K562 (cell line): ENCODE results near the gene VEGFA. TPM values are rescaled to one million over a fixed set of nuclear protein-coding genes. Genes with fewer than 3 reads are reported as not detected.

ENCODE experiments used
- ATF6 ChIP-seq: sonication (generic); formaldehyde crosslinking; IDR thresholded peaks from 2 replicates; pipeline ENCODE4 v1.4.0; 2020; ENCODE audit warnings: mild to moderate bottlenecking, missing genetic modification reagents
- BRF1 ChIP-seq: IDR thresholded peaks from 3 replicates; pipeline ENCODE4 v1.6.1; 2011; ENCODE audit warnings: borderline replicate concordance, mild to moderate bottlenecking; ENCODE audit not compliant: insufficient read length; ENCODE audit errors: extremely low read depth
- CXXC5 ChIP-seq: fragments of 250-450 bp; sonication (Bioruptor Pico); IDR thresholded peaks from 2 replicates; pipeline ENCODE4 v1.8.0; 2022; ENCODE audit warnings: inconsistent platforms, mild to moderate bottlenecking, moderate library complexity
- MTA1 ChIP-seq: fragments of 450-650 bp; IDR thresholded peaks from 2 replicates; pipeline ENCODE4 v1.6.1; 2017; ENCODE audit warnings: borderline replicate concordance
- NCOA1 ChIP-seq: fragments of 450-650 bp; IDR thresholded peaks from 2 replicates; pipeline ENCODE4 v1.6.1; 2016; ENCODE audit warnings: low read depth
- NFYB ChIP-seq: IDR thresholded peaks from 2 replicates; pipeline ENCODE4 v1.6.1; 2011; ENCODE audit warnings: mild to moderate bottlenecking, moderate library complexity; ENCODE audit not compliant: insufficient read length; ENCODE audit errors: extremely low read depth
- PHF20 ChIP-seq: fragments of 450-650 bp; IDR thresholded peaks from 2 replicates; pipeline ENCODE4 v1.6.1; 2018; ENCODE audit not compliant: partially characterized antibody
- POLR2AphosphoS2 ChIP-seq: IDR thresholded peaks from 2 replicates; pipeline ENCODE4 v1.6.1; 2012; ENCODE audit warnings: low read length, improper control_type of control experiment
- PRMT5 ChIP-seq: sonication (generic); formaldehyde crosslinking; IDR thresholded peaks from 2 replicates; pipeline ENCODE4 v1.5.0; 2020; ENCODE audit warnings: missing genetic modification reagents
- RBM22 ChIP-seq: fragments of 200-400 bp; formaldehyde crosslinking; IDR thresholded peaks from 2 replicates; pipeline ENCODE4 v1.6.1; 2018; ENCODE audit warnings: low read length, low read depth; ENCODE audit not compliant: poor library complexity, severe bottlenecking
- SMAD3 ChIP-seq: fragments of 450-650 bp; formaldehyde crosslinking; conservative IDR thresholded peaks from 2 replicates; pipeline ENCODE4 v1.4.0; 2020; ENCODE audit warnings: mild to moderate bottlenecking
- TAF1 ChIP-seq: IDR thresholded peaks from 2 replicates; pipeline ENCODE4 v1.6.1; 2011; ENCODE audit warnings: mild to moderate bottlenecking, low read length, moderate library complexity; ENCODE audit not compliant: insufficient read depth, control insufficient read depth, severe bottlenecking; ENCODE audit errors: extremely low read depth
- TSC22D4 ChIP-seq: fragments of 450-650 bp; IDR thresholded peaks from 2 replicates; pipeline ENCODE4 v1.6.1; 2016; ENCODE audit warnings: missing genetic modification characterization, missing biosample characterization, control low read depth
- ZC3H8 ChIP-seq: fragments of 450-650 bp; IDR thresholded peaks from 2 replicates; pipeline ENCODE4 v1.6.1; 2017
- ZMIZ1 ChIP-seq, 2 experiments: fragments of 150-350 bp in 1 of 2; IDR thresholded peaks; 2 replicates each; pipeline ENCODE4 v1.6.1; 2012 to 2016; ENCODE audit warnings: low read depth in 2 of 2, low read length in 2 of 2, mild to moderate bottlenecking in 1 of 2, moderate library complexity in 1 of 2
- ZNF507 ChIP-seq: conservative IDR thresholded peaks from 2 replicates; pipeline ENCODE4 v1.6.1; 2017; ENCODE audit warnings: missing genetic modification characterization, missing compliant biosample characterization
- ZNF707 ChIP-seq: fragments of 250-450 bp; sonication (Bioruptor Pico); conservative IDR thresholded peaks from 2 replicates; pipeline ENCODE4 v1.8.0; 2022; ENCODE audit warnings: inconsistent platforms, mild to moderate bottlenecking, moderate library complexity
- polyA plus RNA-seq, 8 experiments: library from polyadenylated mRNA; depleted of rRNA in 4 of 8; stranded (reverse) in 5 of 8; unstranded in 3 of 8; fragments of >200 nt; fragmentation: Nextera tagmentation in 2 of 8; fragmentation: Illumina TruSeq in 1 of 8; extraction: Ambion mirVana in 2 of 8; extraction: Trizol in 1 of 8; gene quantifications; 2 replicates each; pipeline versions ENCODE4 v1.2.1 to v1.2.3, GENCODE V29; 2011 to 2014; ENCODE audit warnings: inconsistent platforms in 1 of 8, missing spikeins in 1 of 8
- total RNA-seq, 7 experiments: library from RNA; depleted of rRNA in 6 of 7; stranded (reverse); fragments of >200 nt in 6 of 7; fragmentation: Illumina TruSeq in 2 of 7; extraction: Trizol in 2 of 7; gene quantifications; 2 replicates each; pipeline versions ENCODE4 v1.2.1 to v1.2.3, GENCODE V29; 2011 to 2021; ENCODE audit warnings: low replicate concordance in 1 of 7
- TF ChIP-seq, protein P1 (sequence below), 2 experiments: fragments of 450-650 bp; IDR thresholded peaks; 2 replicates each; pipeline ENCODE4 v1.6.1; 2018; ENCODE audit warnings: mild to moderate bottlenecking in 2 of 2, low read depth in 1 of 2; ENCODE audit not compliant: partially characterized antibody in 2 of 2

VEGFA gene
- total and polyA plus RNA-seq, 9 of the 15 experiments (the other 6 are each of a cell fraction or from before 2014, with no cell fraction given), result 14.0 to 271 (median 124) TPM

- TF ChIP-seq CXXC5 (CRISPR knock-in tag), result peak; percentile 79
- 0 out of 2 replicates have a peak, but pooled peaks have one; percentile 54 for TF ChIP-seq ATF6 (CRISPR knock-in tag)
- TF ChIP-seq MTA1, result peak; percentile 52; the same call in 1 of the 2 replicates
- no peak for TF ChIP-seq ZNF507
- TF ChIP-seq ZMIZ1 (IDR thresholded peaks at IDR 0.05; ENCODE audit: low read depth in 2 of 2, low read length in 2 of 2), result peak in 1 of 2 experiments; percentile 33; a peak in 1 of 4 replicates
- TF ChIP-seq ZNF707, result no peak
- TF ChIP-seq BRF1, result no peak
- TF ChIP-seq PHF20, result no peak
- peak; percentile 40 for TF ChIP-seq RBM22
- TF ChIP-seq TAF1, result peak; percentile 85
- no peak for TF ChIP-seq TSC22D4 (tag)
- TF ChIP-seq SMAD3, result peak; percentile 63; the same call in 1 of the 2 replicates
- TF ChIP-seq, protein P1, sequence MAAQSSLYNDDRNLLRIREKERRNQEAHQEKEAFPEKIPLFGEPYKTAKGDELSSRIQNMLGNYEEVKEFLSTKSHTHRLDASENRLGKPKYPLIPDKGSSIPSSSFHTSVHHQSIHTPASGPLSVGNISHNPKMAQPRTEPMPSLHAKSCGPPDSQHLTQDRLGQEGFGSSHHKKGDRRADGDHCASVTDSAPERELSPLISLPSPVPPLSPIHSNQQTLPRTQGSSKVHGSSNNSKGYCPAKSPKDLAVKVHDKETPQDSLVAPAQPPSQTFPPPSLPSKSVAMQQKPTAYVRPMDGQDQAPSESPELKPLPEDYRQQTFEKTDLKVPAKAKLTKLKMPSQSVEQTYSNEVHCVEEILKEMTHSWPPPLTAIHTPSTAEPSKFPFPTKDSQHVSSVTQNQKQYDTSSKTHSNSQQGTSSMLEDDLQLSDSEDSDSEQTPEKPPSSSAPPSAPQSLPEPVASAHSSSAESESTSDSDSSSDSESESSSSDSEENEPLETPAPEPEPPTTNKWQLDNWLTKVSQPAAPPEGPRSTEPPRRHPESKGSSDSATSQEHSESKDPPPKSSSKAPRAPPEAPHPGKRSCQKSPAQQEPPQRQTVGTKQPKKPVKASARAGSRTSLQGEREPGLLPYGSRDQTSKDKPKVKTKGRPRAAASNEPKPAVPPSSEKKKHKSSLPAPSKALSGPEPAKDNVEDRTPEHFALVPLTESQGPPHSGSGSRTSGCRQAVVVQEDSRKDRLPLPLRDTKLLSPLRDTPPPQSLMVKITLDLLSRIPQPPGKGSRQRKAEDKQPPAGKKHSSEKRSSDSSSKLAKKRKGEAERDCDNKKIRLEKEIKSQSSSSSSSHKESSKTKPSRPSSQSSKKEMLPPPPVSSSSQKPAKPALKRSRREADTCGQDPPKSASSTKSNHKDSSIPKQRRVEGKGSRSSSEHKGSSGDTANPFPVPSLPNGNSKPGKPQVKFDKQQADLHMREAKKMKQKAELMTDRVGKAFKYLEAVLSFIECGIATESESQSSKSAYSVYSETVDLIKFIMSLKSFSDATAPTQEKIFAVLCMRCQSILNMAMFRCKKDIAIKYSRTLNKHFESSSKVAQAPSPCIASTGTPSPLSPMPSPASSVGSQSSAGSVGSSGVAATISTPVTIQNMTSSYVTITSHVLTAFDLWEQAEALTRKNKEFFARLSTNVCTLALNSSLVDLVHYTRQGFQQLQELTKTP (IDR thresholded peaks at IDR 0.05; ENCODE audit: low read depth in 1 of 2, partially characterized antibody in 2 of 2), result peak in 1 of 2 experiments; percentile 64
- TF ChIP-seq NFYB, result no peak
- TF ChIP-seq PRMT5 (CRISPR knock-in tag), result no peak
- no peak for TF ChIP-seq ZC3H8
- peak; percentile 93 for TF ChIP-seq POLR2AphosphoS2
- peak; percentile 52 for TF ChIP-seq NCOA1
Observed at GRCh38 chr6:43769526-43770371, at the start of gene VEGFA (continued).
